ENCODE results near the gene TTC27.
"Not testable (repeated sequence)": the region's sequence is repeated elsewhere in the genome, so short reads cannot be mapped to it uniquely, and the experiment has no call there.

The TTC27 gene

GRCh38 chr2:32812316-32812715 is 184.5 kb downstream of the TTC27 start:
- no peak for DNase-seq

- DNase-seq, result no peak
Observed at GRCh38 chr2:32820088-32820487, 192.2 kb downstream of the TTC27 start.

DNA sequence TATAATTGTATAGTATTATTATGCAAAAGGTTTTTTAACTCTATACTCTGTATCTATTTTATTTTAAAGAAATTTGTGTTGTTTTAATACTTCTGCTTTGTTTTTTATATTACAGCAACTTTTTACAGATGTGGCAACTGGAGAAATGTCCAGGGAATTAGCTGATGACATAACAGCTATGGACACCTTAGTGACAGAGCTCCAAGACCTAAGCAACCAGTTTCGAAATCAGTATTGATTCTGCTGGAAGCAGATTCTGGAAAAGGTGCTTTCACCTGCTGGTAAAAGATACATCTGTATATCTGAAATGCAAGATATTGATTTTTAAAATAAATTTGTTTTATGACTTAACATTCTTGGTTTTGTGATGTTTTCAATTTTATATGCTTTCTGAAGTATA is 192.9 kb downstream of the TTC27 start:
- no peak for DNase-seq

GRCh38 chr2:32824070-32824809 is 196.4 kb downstream of the TTC27 start:
- no peak for DNase-seq

GRCh38 chr2:32825291-32825712 is 197.5 kb downstream of the TTC27 start:
- no peak for DNase-seq

- DNase-seq, result no peak
Observed at GRCh38 chr2:32830196-32830595, 202.3 kb downstream of the TTC27 start.

DNA sequence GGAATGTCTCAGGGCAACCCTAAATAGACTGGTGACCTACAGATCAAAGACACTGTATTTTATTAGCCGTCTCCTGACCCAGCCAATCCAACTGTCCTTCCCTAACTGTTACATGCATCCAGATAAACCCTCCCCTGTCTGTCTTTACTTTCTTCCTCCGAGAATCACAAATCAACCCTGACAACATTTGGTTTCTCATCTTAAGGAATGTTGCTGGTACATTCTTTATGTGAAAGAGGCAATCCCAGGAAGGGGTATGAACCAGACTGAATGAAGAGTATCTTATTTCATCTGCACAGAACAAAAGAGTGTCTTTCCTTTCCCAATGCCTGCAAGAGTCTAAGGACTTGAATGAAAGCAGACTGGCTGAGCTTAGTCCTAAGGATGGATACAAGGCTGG is 205.0 kb downstream of the TTC27 start:
- no peak for DNase-seq

DNA sequence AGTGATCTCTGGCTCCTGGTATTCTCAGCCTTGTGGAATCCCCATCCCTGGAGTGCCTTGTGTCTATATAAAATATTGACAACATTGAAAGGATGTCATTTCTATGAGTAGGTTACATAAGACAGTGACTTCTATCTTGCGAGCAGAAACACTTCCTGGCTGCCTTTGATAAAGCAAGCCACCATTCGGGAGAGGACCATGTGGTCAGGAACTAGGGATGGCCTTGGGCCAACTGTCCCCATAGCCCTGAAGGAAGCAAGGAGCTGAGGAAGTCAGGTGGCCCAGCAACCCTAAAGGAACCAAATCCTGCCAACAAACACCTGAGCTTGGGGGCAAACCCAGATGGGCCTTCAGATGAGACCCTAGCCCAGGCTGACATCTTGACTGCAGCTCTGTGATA is 205.9 kb downstream of the TTC27 start:
- DNase-seq, result no peak

- no peak for DNase-seq
Observed at GRCh38 chr2:32835148-32835547, 207.3 kb downstream of the TTC27 start.

DNA sequence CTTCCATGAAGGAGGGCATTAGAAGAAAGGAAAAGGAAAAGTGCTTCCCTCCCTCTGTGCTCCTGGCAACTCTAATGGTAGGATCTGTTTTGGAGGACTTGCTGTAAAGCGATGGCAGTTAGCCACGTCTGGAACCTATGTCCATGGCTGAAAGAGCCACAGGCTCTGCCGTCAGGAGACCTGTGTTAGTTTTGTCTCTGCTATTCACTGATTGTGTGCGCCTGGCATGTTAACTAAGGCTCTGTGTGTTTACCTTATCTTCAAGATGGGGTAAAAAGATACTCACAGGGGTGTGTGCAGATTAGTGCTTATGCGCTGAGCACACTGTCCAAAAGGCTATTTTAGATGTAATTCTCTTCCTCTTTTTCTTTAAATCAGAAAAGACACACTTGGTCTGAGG is 209.1 kb downstream of the TTC27 start:
- DNase-seq, result no peak

DNA sequence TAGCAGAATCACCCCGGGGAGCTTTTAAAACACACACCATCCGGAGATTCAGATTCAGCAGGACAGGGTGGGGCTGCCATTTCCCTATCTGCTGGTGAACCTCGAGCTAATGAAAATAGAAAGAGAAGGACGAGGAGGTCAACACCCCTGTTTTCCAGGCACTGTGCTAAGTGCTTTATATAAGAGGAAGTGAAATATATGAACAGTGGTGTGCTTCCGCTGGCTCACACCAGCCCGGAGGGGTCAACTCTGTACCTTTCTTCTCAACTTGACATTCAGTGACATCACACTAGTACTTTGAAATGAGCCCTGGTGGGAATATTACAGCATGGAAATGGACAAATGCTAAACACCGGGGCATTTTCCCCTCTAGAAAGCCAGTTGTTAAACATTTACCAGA is 210.6 kb downstream of the TTC27 start:
- DNase-seq, result no peak

- no peak for DNase-seq
Observed at GRCh38 chr2:32838949-32839348, 211.1 kb downstream of the TTC27 start.

DNA sequence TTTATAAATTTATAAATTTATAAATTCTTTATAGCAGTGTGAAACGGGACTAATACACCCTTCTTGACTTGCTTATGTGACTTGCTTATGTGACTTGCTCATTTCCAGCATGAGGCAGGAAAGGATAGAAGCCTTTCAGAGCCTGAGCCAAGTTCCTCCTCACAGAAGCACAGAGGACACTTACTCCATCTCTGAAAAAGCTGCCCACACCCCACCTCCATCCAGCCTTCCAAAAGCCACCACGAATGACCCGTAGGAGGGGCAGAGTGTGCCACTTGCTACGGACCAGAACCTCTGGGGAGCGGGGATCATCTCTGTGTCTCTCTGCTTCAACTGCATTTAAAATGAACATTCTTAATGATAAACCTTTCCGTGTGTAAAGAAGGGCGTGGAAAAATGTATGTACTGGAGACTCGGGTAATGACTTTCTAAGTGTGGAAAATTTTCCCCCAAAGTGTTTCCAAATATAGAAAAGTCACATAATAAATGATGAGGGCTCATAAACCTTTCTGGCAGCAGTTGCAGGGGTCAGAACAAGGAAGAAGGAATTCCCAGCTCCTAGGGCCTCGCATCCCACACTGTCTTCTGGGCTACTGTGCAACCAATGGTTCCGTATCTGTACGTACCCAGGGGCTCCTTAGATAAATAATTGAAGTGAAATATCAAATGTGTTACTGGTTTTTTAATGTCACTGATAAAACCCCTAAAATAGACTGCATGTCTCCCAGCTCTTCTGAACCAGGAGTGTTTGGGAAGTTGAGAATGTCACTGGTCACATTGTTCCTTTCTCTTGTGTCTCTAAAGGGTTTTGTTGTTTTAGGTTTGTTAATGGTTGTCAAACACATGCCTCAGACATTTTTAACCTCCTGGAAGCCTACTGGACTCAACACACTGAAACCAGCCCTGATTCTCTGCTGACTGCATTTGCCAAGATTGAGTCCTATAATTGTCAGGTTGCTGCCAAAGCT is 214.4 kb downstream of the TTC27 start:
- no peak for DNase-seq

GRCh38 chr2:32843699-32844098 is 215.8 kb downstream of the TTC27 start:
- no peak for DNase-seq

DNA sequence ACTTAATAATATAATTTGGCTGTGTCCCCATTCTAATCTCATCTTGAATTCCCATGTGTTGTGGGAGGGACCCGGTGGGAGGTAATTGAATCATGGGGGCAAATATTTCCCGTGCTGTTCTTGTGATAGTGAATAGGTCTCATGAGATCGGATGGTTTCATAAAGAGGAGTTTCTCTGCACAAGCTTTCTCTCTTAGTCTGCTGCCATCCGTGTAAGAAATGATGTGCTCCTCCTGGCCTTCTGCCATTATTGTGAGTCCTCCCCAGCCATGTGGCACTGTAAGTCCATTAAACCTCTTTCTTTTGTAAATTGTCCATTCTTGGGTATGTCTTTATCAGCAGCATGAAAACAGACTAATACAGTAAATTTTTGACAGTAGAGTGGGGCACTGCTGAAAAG is 216.4 kb downstream of the TTC27 start:
- no peak for DNase-seq

DNA sequence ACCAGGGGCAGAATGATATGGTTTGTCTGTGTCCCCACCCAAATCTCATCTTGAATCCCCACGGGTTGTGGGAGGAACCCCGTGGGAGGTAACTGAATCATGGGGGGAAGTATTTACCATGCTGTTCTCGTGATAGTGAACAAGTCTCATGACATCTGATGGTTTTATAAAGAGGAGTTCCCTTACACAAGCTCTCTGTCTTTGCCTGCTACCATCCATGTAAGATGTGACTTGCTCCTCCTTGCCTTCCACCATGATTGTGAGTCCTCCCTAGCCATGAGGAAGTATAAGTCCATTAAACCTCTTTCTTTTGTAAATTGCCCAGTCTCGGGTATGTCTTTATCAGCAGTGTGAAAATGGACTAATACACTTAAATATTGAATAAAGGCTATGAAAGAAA is 218.4 kb downstream of the TTC27 start:
- DNase-seq, result not testable (repeated sequence)

DNA sequence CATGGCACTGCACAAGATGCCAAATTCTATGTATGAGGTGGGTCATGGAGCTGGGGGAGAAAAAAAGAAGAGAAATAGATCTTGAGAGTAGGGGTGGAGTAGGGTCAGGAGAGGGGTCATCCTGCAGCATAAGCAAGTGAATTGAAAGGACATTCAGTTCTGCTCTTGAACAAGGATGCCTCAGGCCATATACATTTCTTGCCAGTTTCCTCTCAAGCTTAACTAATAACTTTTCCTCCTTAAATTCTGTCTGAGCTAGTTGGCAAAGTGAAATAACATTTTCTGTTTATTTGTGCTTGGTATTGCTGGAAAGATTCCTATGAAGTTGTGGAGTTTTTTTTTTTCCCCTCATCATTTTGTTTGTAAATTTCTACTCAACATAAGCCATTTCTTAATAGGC is 219.9 kb downstream of the TTC27 start:
- DNase-seq, result no peak

- no peak for DNase-seq
Observed at GRCh38 chr2:32849456-32850194, 221.8 kb downstream of the TTC27 start.

DNA sequence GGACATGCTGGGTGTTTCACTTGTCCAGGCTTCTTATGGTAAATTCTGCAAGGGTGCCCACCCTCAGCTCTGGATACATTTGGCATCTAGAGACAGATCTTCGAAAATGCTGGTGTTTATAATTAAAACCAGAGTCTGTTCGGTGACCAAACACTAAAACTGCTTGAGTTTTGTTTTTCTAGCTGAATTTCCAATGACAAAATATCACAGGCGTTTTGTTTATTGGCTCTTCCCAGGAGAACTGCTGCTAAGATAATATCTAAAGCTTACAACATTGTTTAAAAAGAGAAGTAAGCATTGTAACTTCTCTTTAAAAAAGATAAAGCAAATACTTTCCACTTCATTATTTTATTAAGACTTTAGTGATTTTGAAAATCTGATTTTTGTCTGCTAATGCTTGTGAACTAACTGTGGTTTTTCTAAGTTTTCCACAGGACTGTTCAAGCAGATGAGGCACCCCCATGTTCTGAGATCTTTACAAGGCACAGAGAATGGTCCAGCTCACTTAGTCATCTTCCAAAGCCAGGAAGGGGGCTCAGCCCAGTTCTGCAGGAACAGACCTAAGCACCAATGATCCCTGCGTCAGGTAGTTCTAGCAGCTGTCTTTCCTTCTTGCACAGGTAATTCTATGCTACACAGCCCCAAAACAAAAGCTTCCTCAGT is 224.1 kb downstream of the TTC27 start:
- no peak for DNase-seq

DNA sequence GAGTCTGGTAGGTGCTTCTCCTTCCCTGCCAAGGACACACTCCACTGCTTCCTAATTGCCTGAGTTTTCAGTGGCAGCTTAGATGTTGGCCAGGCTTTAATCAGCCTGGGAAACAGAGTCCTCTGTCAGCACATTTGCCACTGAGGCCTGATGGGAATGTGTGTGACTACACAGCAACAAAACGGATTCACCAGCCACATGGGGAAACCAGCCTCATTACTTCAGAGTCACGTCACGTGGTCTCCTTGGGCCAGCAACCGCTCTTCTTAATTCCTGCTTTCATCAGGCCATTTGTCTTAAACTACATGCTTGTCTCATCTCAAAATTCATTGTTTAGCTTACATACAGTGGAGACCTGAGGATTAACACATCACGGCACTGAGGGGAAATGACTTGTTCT is 225.0 kb downstream of the TTC27 start:
- DNase-seq, result no peak

- DNase-seq, result no peak
Observed at GRCh38 chr2:32856891-32857290, 229.0 kb downstream of the TTC27 start.

DNA sequence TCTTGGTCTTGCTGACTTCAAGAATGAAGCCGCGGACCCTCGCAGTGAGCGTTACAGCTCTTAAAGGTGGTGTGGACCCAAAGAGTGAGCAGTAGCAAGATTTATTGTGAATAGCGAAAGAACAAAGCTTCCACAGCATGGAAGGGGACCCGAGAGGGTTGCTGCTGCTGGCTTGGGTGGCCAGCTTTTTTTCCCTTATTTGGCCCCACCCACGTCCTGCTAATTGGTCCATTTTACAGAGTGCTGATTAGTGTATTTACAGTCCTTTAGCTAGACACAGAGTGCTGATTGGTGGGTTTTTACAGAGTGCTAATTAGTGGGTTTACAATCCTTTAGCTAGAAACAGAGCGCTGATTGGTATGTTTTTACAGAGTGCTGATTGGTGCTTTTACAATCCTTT is 230.9 kb downstream of the TTC27 start:
- DNase-seq, result no peak

GRCh38 chr2:32860385-32860784 is 232.5 kb downstream of the TTC27 start:
- no peak for DNase-seq

Data from cortex of kidney (tissue), 1 donor.